Gastroesophageal sphincter (tissue), 4 donors: Measurements from ENCODE around the gene MPDZ. TPM values are rescaled to one million over a fixed set of nuclear protein-coding genes. Genes with fewer than 3 reads are reported as not detected.

ENCODE experiments used
- ATAC-seq: fragments of 150-250 bp; one replicate; pipeline ENCODE4 v1.9.1; 2016; ENCODE audit warnings: mild to moderate bottlenecking, moderate library complexity
- H3K27ac ChIP-seq, 4 donors: fragments of 200-600 bp; sonication (generic) in 3 of 4; 1 replicate in 3 of 4; 2 replicates in 1 of 4; pipeline ENCODE4 v1.5.1; 2016 to 2019
- H3K27me3 ChIP-seq: fragments of 200-600 bp; sonication (generic); one replicate; pipeline ENCODE4 v1.5.1; 2019
- H3K36me3 ChIP-seq, 2 donors: fragments of 200-600 bp; sonication (generic); one replicate each; pipeline ENCODE4 v1.5.1; 2019; ENCODE audit warnings: control low read depth in 1 of 2
- H3K4me1 ChIP-seq, 3 donors: fragments of 200-600 bp; sonication (generic); 1 replicate in 2 of 3; 2 replicates in 1 of 3; pipeline ENCODE4 v1.5.1; 2016 to 2019; ENCODE audit warnings: control low read depth in 2 of 3
- H3K4me3 ChIP-seq, 2 donors: fragments of 200-600 bp; sonication (generic); one replicate each; pipeline ENCODE4 v1.5.1; 2019; ENCODE audit warnings: mild to moderate bottlenecking in 1 of 2, moderate library complexity in 1 of 2
- H3K9me3 ChIP-seq, 3 donors: fragments of 200-600 bp; sonication (generic); one replicate each; pipeline ENCODE4 v1.5.1; 2017 to 2019; ENCODE audit warnings: control low read depth in 2 of 3
- EP300 ChIP-seq: sonication (generic); formaldehyde crosslinking; IDR thresholded peaks from one replicate; pipeline ENCODE4 v1.6.1; 2017; ENCODE audit warnings: antibody characterized with exemption, mild to moderate bottlenecking
- POLR2A ChIP-seq, 2 donors: fragments of 450-650 bp; IDR thresholded peaks; one replicate each; pipeline ENCODE4 v1.6.1; 2017; ENCODE audit warnings: antibody characterized with exemption in 2 of 2, mild to moderate bottlenecking in 2 of 2, moderate library complexity in 1 of 2
- POLR2AphosphoS5 ChIP-seq: sonication (generic); formaldehyde crosslinking; IDR thresholded peaks from one replicate; pipeline ENCODE4 v1.6.1; 2017; ENCODE audit warnings: antibody characterized with exemption
- WGBS, 2 donors: methylation state at CpG; one replicate each; pipeline ENCODE4 v1.1.5; 2018; ENCODE audit warnings: low coverage in 1 of 2; 5-methylcytosine and 5-hydroxymethylcytosine counted together
- total RNA-seq, 4 donors: library from RNA; depleted of rRNA; stranded (reverse); fragments of >200 nt; gene quantifications; one replicate each; pipeline ENCODE4 v1.1.0, GENCODE V29; 2016
- TF ChIP-seq, protein P1 (sequence below), 4 experiments: fragments of 200-600 bp in 2 of 4; fragments of 450-650 bp in 2 of 4; sonication (generic) in 1 of 4; IDR thresholded peaks; one replicate each; pipeline ENCODE4 v1.5.1; 2017 to 2019; ENCODE audit warnings: antibody characterized with exemption in 4 of 4, mild to moderate bottlenecking in 2 of 4, moderate library complexity in 2 of 4

MPDZ gene
- total RNA-seq, 4 donors from 2014 or later: 71.8 to 102 (median 81.2) TPM

DNA sequence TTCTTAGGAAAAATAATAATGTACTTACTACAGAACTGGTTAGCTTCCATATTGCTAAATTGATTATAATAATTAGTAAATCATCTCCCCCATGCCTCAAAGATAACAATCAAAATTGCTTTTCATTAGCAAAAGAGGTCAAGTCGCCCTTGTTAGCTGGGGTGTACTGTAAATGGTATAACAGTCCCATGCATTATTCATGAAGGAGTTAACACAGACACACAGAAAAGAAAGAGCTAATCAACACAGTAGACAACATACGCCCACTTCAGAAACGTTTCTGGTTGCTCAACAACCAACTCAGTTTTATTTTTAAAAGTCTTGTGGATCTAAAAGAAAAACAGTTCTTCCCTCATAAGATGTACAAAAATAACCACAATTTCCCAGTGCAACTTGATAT, 100.2 kb downstream of the MPDZ start:
- Histone ChIP-seq H3K36me3 (peaks cover 0 to 63% of the 10 kb centered on the region in 2 donors), H3K9me3 (no peaks in the 10 kb centered on the region), H3K27me3 (no peaks in the 10 kb centered on the region), H3K27ac (no peak overlapping the region), H3K4me3 (no peak overlapping the region), H3K4me1 (peaks cover 0 to 7% (median 0%) of the 10 kb centered on the region in 3 donors)
- WGBS, 2 donors: 52% methylated on average over 3 of the region's 3 CpGs; no CpG with 5 or more reads in 1 of the 2 donors
- no peak for ATAC-seq
- TF ChIP-seq EP300 (no peak), POLR2AphosphoS5 (no peak), POLR2A (IDR thresholded peaks at IDR 0.05) (no peak)
- TF ChIP-seq, protein P1, sequence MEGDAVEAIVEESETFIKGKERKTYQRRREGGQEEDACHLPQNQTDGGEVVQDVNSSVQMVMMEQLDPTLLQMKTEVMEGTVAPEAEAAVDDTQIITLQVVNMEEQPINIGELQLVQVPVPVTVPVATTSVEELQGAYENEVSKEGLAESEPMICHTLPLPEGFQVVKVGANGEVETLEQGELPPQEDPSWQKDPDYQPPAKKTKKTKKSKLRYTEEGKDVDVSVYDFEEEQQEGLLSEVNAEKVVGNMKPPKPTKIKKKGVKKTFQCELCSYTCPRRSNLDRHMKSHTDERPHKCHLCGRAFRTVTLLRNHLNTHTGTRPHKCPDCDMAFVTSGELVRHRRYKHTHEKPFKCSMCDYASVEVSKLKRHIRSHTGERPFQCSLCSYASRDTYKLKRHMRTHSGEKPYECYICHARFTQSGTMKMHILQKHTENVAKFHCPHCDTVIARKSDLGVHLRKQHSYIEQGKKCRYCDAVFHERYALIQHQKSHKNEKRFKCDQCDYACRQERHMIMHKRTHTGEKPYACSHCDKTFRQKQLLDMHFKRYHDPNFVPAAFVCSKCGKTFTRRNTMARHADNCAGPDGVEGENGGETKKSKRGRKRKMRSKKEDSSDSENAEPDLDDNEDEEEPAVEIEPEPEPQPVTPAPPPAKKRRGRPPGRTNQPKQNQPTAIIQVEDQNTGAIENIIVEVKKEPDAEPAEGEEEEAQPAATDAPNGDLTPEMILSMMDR (IDR thresholded peaks at IDR 0.05): no peak

DNA sequence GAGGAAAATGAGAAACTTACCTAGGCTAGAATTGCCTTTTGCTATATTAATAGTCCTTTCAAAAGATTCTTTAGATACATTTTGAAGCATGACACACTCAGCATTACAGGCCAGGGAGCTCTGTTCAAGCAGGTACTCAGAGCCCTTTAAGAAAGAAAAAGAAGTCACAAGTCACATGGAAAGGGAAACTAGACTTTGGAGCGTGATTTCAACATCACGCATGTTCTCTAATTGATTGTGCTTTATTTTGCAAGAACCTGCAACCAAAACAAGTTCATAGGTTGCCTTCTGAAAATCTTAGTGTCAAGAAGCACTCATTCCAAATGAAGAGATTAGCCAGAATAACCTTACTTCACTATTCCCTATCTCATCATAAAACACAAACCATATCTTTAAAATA, 103.8 kb downstream of the MPDZ start:
- Histone ChIP-seq H3K36me3 (peaks cover 0 to 61% of the 10 kb centered on the region in 2 donors), H3K4me1 (no peaks in the 10 kb centered on the region), H3K27me3 (no peaks in the 10 kb centered on the region), H3K4me3 (no peak overlapping the region), H3K27ac (no peak overlapping the region), H3K9me3 (no peaks in the 10 kb centered on the region)
- TF ChIP-seq POLR2AphosphoS5 (no peak), POLR2A (IDR thresholded peaks at IDR 0.05) (no peak), EP300 (no peak)
- TF ChIP-seq, protein P1 (IDR thresholded peaks at IDR 0.05): no peak
- 66 to 100% methylated on average over 2 of the region's 2 CpGs for WGBS, 2 donors
- ATAC-seq: no peak

DNA sequence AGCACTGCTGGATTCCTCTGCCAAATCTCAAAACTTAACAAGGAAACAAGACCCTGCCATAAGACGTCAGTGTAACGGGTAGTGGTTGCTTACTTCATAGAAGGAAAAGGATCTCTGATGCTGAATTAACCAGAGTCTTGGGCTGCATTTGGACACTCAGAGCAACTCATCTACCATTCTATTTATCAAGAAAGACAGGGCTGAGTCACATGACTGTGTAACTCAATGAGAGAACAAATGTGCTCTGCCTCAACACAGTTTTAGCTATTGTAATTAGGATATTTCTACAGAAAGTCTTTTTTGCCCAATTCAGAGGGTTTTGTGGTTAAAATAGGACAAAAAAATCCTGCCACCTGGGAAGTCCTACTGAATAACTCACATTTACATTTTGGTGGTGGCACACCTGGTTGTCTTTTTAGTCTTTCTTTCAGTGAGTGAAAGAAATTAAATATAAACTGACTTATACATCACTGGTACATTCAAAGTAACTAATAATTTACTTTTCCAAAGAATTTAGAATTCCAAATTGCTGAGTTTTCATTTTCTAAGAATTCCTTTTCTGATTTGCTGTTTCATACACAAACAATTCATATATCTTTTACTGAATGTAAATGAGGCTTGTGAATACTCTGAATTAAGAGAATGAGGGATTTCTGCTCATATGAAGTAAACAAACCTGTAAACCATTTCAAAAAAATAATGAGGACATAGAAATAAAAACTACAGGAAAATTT, 104.4 kb downstream of the MPDZ start:
- H3K9me3 ChIP-seq: no peaks in the 10 kb centered on the region
- peaks cover 0 to 61% of the 10 kb centered on the region in 2 donors for H3K36me3 ChIP-seq
- no peak overlapping the region for H3K4me3 ChIP-seq
- no peak for TF ChIP-seq POLR2AphosphoS5
- no peak for TF ChIP-seq POLR2A (IDR thresholded peaks at IDR 0.05)
- TF ChIP-seq EP300: no peak
- TF ChIP-seq, protein P1 (IDR thresholded peaks at IDR 0.05): no peak
- no peak for ATAC-seq
- H3K27ac ChIP-seq: no peak overlapping the region
- WGBS, 2 donors: 80 to 93% methylated on average over 2 of the region's 2 CpGs
- H3K4me1 ChIP-seq: no peaks in the 10 kb centered on the region
- H3K27me3 ChIP-seq: no peaks in the 10 kb centered on the region

DNA sequence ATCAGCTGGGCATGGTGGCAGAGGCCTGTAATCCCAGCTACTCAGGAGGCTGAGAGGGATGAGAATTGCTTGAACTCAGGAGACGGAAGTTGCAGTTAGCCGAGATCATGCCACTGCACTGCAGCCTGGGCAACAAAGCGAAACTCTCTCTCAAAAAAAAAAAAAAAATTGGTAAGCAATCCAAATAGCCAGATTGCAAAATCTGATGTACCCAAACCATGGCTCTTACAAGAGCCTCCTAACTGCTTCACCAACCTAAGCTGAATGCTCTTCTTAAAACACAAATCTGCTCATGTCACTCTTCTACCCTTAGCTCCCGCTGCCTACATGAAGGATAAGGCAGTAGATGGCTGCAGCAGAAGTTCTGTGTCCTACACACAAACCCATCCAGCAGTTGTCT, 105.9 kb downstream of the MPDZ start:
- ATAC-seq: no peak
- H3K27me3 ChIP-seq: no peaks in the 10 kb centered on the region
- H3K9me3 ChIP-seq: no peaks in the 10 kb centered on the region
- H3K27ac ChIP-seq: no peak overlapping the region
- TF ChIP-seq POLR2A (IDR thresholded peaks at IDR 0.05) (no peak), EP300 (no peak), POLR2AphosphoS5 (no peak)
- TF ChIP-seq, protein P1 (IDR thresholded peaks at IDR 0.05): no peak
- no peaks in the 10 kb centered on the region for H3K4me1 ChIP-seq
- 100% methylated on average over 4 of the region's 4 CpGs for WGBS, 2 donors
- H3K4me3 ChIP-seq: no peak overlapping the region
- H3K36me3 ChIP-seq: peaks cover 0 to 61% of the 10 kb centered on the region in 2 donors

DNA sequence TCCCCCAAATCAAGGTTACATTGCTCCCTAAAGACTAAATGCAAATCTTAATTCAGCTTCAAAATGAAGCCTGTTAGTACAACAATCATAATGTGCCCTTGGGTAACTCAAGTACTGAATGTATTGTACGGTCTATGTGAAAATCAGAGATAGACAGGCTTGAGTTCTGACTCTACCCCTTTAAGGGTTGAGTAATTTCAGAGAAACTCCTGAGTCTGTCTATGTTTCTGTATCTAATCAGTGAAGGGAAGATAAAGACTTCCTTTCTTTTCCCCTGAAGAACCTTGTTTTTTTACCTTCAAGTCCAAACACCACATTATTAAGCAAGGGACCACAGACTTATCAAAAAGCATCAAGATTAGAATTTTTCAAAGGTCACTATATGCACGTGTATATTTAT, 108.2 kb downstream of the MPDZ start:
- ATAC-seq: no peak
- Histone ChIP-seq H3K27ac (no peak overlapping the region), H3K4me1 (no peaks in the 10 kb centered on the region), H3K36me3 (peaks cover 0 to 68% of the 10 kb centered on the region in 2 donors), H3K27me3 (no peaks in the 10 kb centered on the region), H3K4me3 (no peak overlapping the region), H3K9me3 (no peaks in the 10 kb centered on the region)
- TF ChIP-seq POLR2AphosphoS5 (no peak), EP300 (no peak), POLR2A (IDR thresholded peaks at IDR 0.05) (no peak)
- TF ChIP-seq, protein P1 (IDR thresholded peaks at IDR 0.05): no peak
- WGBS, 2 donors: 78 to 94% methylated on average over 2 of the region's 2 CpGs
